NCI-H1417 (cell line): ENCODE measurements around the gene TPSB2.
A peak's percentile ranks its signal among the peaks of the same experiment; 100 is the strongest.
"Not testable (repeated sequence)": the region's sequence is repeated elsewhere in the genome, so short reads cannot be mapped to it uniquely, and the experiment has no call there.

Source experiments
- DNase-seq, 3 experiments: peaks; one replicate each; lab custom pipeline; 2025; lab: John Stamatoyannopoulos, UW

TPSB2 gene

GRCh38 chr16:1200014-1200627 lies 29.9 kb downstream of the TPSB2 start:
- DNase-seq, result no peak

GRCh38 chr16:1199347-1200013 lies 30.5 kb downstream of the TPSB2 start:
- no peak for DNase-seq

DNA sequence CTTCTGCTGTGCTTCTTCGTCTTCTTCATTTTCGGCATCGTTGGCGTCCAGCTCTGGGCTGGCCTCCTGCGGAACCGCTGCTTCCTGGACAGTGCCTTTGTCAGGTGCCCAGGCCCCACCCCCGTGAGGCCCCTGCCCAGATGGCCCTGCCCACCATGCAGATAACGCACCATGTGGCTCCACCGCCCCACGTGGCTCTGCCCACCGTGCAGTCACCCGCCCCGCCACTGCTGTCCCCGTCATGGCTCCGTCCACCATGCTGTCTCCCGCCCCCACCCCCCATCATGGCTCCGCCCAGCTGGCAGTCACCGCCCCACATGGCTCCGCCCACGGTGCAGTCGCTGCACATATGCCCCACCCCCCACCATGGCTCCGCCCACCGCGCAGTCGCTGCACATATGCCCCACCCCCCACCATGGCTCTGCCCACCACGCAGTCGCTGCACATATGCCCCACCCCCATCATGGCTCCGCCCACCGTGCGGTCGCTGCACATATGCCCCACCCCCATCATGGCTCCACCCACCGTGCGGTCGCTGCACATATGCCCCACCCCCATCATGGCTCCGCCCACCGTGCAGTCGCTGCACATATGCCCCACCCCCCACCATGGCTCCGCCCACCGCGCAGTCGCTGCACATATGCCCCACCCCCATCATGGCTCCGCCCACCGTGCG lies 31.2 kb downstream of the TPSB2 start:
- DNase-seq, result not testable (repeated sequence)

DNA sequence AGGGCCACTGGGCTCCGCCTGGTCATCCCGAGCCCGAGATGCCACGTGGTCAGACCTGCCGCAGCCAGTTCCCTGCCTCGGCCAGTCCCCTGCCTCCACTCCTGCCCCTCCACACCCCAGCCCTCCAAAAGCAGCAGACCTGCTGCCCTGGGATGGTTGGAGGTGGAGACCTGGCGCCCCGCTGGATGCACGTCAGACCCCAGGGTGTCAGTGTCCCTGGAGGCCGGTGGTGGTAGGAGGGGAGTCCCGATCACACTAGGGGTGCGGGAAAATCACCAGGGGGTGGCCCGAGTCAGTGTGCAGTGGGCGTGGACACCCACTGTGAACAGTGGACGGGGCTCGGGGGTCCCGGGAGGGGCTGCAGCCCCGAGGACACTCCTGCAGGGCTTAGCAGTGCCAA lies 31.8 kb downstream of the TPSB2 start:
- DNase-seq, result no peak

- peak; percentile 86 to 97 (median 87) for DNase-seq
These were observed 32.6 kb downstream of the TPSB2 start for GRCh38 chr16:1197237-1197866.

DNA sequence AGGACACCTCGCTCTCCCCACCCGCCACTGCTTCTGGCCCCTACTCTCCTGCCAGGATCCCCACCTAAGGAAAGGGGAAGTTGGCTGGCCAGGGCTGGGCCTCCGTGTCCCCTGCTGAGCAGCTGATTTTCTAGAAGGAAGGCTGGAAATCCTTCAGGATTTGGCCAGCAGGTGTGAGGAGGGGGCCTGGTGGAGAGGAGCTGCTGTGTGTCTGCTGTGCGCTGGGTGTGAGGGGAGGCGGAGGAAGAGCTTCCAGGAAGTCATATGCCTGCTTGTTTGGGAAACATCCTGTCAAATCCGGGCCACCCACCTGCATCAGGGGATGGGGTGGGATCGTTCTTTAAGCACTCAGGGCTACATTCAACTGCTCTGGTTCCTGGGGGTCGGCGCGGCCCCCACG lies 33.5 kb downstream of the TPSB2 start:
- DNase-seq, result peak in 2 of 3 experiments; percentile 25 to 31

- DNase-seq, result no peak
These were observed 34.7 kb downstream of the TPSB2 start for GRCh38 chr16:1195393-1195666.

GRCh38 chr16:1194665-1195392 lies 35.2 kb downstream of the TPSB2 start:
- peak in 2 of 3 experiments; percentile 19 to 29 for DNase-seq

GRCh38 chr16:1193825-1194581 lies 36.0 kb downstream of the TPSB2 start:
- peak in 1 of 3 experiments; percentile 58 for DNase-seq

DNA sequence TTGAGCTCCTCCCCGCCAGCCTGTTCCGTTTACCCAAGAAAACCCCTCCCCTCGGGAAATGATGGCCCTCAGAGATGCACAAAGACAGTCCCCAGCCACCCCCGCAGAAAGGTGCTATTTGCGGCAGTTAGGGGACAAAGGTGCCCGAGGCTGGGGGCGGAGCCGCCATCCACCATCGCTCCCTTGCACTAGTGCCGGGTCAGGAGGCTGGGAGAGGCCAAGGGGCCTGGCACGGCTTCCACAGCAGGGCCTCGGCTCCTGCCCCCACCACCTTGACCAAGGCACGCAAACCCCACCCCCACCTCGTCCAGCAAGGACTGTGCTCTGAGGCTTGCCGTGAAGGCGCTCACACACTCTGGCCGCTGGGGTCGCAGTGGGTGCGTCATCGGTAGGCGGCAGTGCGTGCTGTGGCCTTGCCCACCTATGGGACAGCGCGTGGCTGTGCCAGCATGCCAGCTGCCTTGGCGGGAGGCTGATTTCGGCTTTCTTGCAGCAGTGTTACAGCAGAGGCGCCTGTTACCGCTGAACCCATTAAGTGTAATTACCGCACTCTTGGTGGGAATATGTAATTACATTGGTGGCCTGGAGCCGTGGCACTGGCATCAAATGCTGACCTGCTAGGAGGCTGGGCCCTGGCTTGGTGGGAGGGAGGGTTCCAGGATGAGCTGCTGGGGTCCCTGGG lies 36.7 kb downstream of the TPSB2 start:
- peak; percentile 29 to 98 (median 92) for DNase-seq

GRCh38 chr16:1192384-1193073 lies 37.5 kb downstream of the TPSB2 start:
- DNase-seq, result no peak

DNA sequence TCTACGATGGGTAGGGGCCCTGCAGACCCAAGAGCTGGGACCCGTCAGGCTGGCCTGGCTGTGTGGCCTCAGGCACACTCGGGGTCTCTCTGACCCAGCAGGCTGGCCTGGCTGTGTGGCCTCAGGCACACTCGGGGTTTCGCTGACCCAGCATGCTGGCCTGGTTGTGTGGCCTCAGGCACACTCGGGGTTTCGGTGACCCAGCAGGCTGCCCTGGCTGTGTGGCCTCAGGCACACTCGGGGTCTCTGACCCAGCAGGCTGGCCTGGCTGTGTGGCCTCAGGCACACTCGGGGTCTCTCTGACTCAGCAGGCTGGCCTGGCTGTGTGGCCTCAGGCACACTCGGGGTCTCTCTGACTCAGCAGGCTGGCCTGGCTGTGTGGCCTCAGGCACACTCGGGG lies 39.2 kb downstream of the TPSB2 start:
- not testable (repeated sequence) for DNase-seq

DNA sequence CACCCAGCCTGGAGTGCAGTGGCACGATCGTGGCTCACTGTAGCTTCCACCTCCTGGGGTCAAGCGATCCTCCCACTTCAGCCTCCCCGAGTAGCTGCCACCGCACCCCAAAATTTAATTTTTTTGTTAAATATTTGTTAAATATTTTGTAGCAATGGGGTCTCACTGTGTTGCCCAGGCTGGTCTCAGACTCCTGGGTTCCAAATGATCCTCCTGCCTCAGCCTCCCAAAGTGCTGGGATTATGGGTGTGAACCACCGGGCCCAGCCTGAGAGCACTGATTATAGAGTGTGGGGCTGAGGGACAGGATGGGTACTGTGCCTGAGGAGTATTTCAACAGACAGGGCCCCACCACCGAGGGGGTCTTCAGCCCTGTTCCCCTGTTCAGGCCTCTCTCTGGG lies 40.5 kb downstream of the TPSB2 start:
- DNase-seq, result no peak

DNA sequence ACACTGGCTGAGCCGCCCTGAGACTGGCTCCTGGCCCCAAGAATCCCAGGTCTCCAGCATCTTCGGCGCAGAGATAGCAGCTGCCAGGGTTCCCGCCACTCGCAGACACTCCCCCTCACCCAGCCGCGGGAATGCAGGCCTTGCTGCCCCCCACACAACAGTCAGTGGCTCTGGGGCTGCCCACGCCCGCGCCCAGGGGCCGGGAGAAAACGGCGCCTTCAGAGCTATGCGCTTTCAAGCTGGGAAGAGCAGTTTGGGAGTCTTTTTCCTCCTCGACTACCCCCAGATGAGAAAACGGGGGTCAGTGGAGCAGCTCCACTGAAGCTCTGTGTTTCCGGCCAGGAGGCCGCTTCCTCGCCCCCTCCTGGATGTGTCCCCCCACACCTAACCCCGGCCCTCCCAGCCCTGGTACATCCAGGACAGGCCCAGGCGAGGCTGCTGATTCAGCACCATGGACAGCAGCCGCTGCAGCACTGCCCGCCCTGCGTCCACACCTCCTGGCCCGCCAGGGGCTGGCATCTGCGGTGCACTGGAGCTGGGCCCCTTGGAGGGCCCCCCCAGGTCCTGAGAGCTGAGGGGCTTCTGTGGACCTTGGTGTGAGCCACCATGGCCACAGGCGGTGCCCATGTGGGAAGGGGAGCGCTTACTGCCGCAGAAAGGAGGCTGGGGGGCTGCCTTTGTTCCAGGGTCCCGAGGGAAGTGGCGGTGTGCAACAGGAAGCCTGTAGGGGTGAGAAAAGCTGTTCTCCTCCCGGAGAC lies 41.4 kb downstream of the TPSB2 start:
- no peak for DNase-seq

GRCh38 chr16:1185460-1186207 lies 44.4 kb downstream of the TPSB2 start:
- not testable (repeated sequence) for DNase-seq

DNA sequence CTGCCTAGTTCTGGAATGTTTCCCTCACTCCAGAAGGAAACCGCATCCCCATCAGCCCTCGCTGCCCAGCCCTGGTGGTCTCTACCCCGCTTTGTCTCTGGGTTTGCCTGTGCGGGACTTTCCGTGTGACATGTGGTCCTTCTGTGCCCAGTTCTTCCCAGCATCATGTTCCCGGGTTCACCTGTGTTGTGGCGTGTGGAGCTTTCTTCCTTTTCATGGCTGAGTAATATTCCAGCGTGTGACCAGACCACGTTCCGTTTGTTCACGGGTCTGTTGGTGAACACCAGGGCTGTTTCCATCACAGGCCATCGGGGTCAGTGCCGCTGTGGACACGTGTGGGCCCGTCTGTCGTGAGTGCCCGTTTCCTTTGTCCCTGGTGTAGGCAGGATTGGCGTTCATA lies 45.0 kb downstream of the TPSB2 start:
- no peak for DNase-seq

DNA sequence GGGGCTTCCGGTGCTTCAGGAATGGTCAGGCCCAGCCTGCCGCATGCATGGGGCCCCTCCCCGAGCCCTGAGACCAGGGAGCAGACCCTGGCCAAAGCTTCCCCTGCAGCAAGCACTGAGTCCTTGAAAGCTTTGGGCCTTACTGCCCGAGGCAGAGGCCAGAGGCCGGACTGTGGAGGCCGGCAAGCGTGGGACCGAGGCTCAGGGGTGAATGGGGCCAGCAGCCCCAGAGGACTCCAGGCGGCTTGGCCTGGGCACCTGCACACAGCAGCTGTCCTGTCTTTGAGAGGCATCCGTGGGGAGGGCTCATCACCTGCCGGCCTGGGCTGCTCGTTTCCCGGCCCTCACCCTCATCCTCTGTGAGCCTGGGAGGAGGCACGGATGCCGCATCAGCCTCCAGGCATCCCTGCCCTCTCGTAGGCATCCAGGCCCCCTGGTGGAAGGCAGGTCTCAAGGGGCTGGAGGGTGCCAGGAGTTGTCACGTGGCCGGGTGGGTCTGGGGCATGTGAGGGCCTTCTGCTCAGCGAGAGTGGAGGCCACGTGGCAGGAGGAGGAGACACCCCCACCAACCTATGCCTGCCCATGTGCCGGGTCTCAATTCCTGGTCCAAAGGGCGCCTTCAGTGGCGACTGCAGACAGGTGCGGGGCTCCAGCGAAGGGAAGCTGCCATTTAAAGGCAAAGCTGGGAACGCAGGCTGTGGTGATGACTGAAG lies 45.7 kb downstream of the TPSB2 start:
- peak; percentile 34 to 71 (median 39) for DNase-seq
